ENCODE results near the gene SNX11. TPM values are rescaled to one million over a fixed set of nuclear protein-coding genes. Genes with fewer than 3 reads are reported as not detected.

Gene SNX11
- total and polyA plus RNA-seq, 4 donors, result 11.4 to 31.0 (median 19.1) TPM

DNA sequence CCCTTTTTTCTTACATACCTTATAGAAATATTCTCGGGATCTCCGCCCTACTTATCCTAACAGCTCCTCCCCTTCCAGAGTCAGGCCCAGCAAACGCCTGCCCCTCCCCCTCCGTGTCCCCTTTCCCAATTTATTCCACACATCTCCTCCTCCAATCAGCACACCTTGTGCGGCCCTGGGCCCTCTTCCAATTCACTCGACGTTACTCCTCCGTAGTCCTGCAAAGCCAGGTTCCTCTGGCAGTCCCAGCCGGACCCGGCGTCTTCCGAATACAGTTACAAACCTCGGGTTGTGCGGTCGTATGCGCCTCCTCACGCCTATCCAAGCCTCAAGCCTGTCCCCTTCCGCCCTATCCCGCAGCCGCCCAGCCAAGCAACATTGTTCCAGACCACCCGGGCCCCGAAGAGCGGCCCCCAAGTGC lies 7.0 kb upstream of the SNX11 start:
- H3K9me3 ChIP-seq (ENCODE audit: control insufficient read depth in 4 of 4, insufficient read depth in 3 of 4, low read length in 3 of 4), result no peaks in the 10 kb centered on the region
- peak overlapping the region; percentile 79 to 84 for H3K27ac ChIP-seq (ENCODE audit: low read depth in 1 of 2, low read length in 1 of 2)
- H3K9ac ChIP-seq (ENCODE audit: insufficient read depth in 1 of 2, low read length in 2 of 2), result peak overlapping the region; percentile 45 to 63
- DNase-seq (peak in 2 of 3 donors; percentile 84), ATAC-seq (ENCODE audit: insufficient read depth, low FRiP score) (peak; percentile 43)
- H3K36me3 ChIP-seq (ENCODE audit: control insufficient read depth in 4 of 4, insufficient read depth in 4 of 4, low read length in 4 of 4), result no peaks in the 10 kb centered on the region
- WGBS, 2 donors, result 1 to 2% methylated on average over 23 of the region's 23 CpGs
- no peak for TF ChIP-seq CTCF (IDR thresholded peaks at IDR 0.05; ENCODE audit: control extremely low read depth, extremely low read depth)
- H3K27me3 ChIP-seq (ENCODE audit: control insufficient read depth in 3 of 3, insufficient read depth in 3 of 3, low read length in 2 of 3), result no peaks in the 10 kb centered on the region
- H3K4me1 ChIP-seq (ENCODE audit: control insufficient read depth in 5 of 5, insufficient read depth in 5 of 5, low read length in 5 of 5), result peaks cover 0 to 10% (median 2%) of the 10 kb centered on the region in 5 donors
- peak overlapping the region; percentile 55 for H3K4me3 ChIP-seq

- Histone ChIP-seq H3K4me1 (ENCODE audit: control insufficient read depth in 5 of 5, insufficient read depth in 5 of 5, low read length in 5 of 5) (peaks cover 0 to 10% (median 2%) of the 10 kb centered on the region in 5 donors), H3K9me3 (ENCODE audit: control insufficient read depth in 4 of 4, insufficient read depth in 3 of 4, low read length in 3 of 4) (no peaks in the 10 kb centered on the region), H3K9ac (ENCODE audit: insufficient read depth in 1 of 2, low read length in 2 of 2) (peak within 1 kb of the TSS; percentile 45 to 63), H3K27ac (ENCODE audit: low read depth in 1 of 2, low read length in 1 of 2) (peak within 1 kb of the TSS; percentile 79 to 84), H3K36me3 (ENCODE audit: control insufficient read depth in 4 of 4, insufficient read depth in 4 of 4, low read length in 4 of 4) (no peaks in the 10 kb centered on the region), H3K27me3 (ENCODE audit: control insufficient read depth in 3 of 3, insufficient read depth in 3 of 3, low read length in 2 of 3) (no peaks in the 10 kb centered on the region), H3K4me3 (peak within 1 kb of the TSS; percentile 55)
- ATAC-seq (ENCODE audit: insufficient read depth, low FRiP score), result peak; percentile 95
- TF ChIP-seq CTCF (IDR thresholded peaks at IDR 0.05; ENCODE audit: control extremely low read depth, extremely low read depth), result no peak
- 0 to 1% methylated on average over 70 to 79 of the region's 79 CpGs for WGBS, 2 donors
- DNase-seq, result peak; percentile 97 to 98 (median 97)
Measured at GRCh38 chr17:48101012-48101720, 6.4 kb upstream of the SNX11 start, which contains the start of gene CBX1. Gene CBX1 (minus strand): TSS chr17:48101478. CDS start chr17:48077004, 24,474 bp downstream.

- Histone ChIP-seq H3K9me3 (ENCODE audit: control insufficient read depth in 4 of 4, insufficient read depth in 3 of 4, low read length in 3 of 4) (no peaks in the 10 kb centered on the region), H3K4me3 (no peak overlapping the region), H3K27ac (ENCODE audit: low read depth in 1 of 2, low read length in 1 of 2) (no peak overlapping the region), H3K4me1 (ENCODE audit: control insufficient read depth in 5 of 5, insufficient read depth in 5 of 5, low read length in 5 of 5) (peaks cover 0 to 13% (median 4%) of the 10 kb centered on the region in 5 donors), H3K36me3 (ENCODE audit: control insufficient read depth in 4 of 4, insufficient read depth in 4 of 4, low read length in 4 of 4) (no peaks in the 10 kb centered on the region), H3K27me3 (ENCODE audit: control insufficient read depth in 3 of 3, insufficient read depth in 3 of 3, low read length in 2 of 3) (no peaks in the 10 kb centered on the region), H3K9ac (ENCODE audit: insufficient read depth in 1 of 2, low read length in 2 of 2) (no peak overlapping the region)
- WGBS, 2 donors, result 55 to 78% methylated on average over 19 of the region's 19 CpGs
- DNase-seq (no peak), ATAC-seq (ENCODE audit: insufficient read depth, low FRiP score) (no peak)
- no peak for TF ChIP-seq CTCF (IDR thresholded peaks at IDR 0.05; ENCODE audit: control extremely low read depth, extremely low read depth)
Measured at GRCh38 chr17:48102043-48102750, 5.4 kb upstream of the SNX11 start.
